HepG2 (cell line): ENCODE data around the gene EVI5. TPM values are rescaled to one million over a fixed set of nuclear protein-coding genes. Genes with fewer than 3 reads are reported as not detected.

Experiments
- CEBPG ChIP-seq: IDR thresholded peaks from 2 replicates; pipeline ENCODE4 v1.6.1; 2016
- DNMT3B ChIP-seq: conservative IDR thresholded peaks from 2 replicates; pipeline ENCODE4 v1.6.1; 2016; ENCODE audit warnings: missing biosample characterization, control low read depth
- ELF1 ChIP-seq: sonication (generic); formaldehyde crosslinking; IDR thresholded peaks from 2 replicates; pipeline ENCODE4 v1.4.0; 2020; ENCODE audit warnings: missing genetic modification reagents
- FIP1L1 ChIP-seq: fragments of 200-400 bp; formaldehyde crosslinking; IDR thresholded peaks from 2 replicates; pipeline ENCODE4 v1.6.1; 2018; ENCODE audit warnings: low read depth, mild to moderate bottlenecking, low read length, moderate library complexity, borderline replicate concordance; ENCODE audit not compliant: insufficient read depth
- FOXP1 ChIP-seq, 2 experiments: fragments of 450-650 bp in 1 of 2; IDR thresholded peaks; 2 replicates each; pipeline ENCODE4 v1.6.1; 2017 to 2018; ENCODE audit warnings: antibody characterized with exemption in 1 of 2
- HNRNPK ChIP-seq: fragments of 200-400 bp; formaldehyde crosslinking; IDR thresholded peaks from 2 replicates; pipeline ENCODE4 v1.6.1; 2018; ENCODE audit warnings: low read length, low read depth, moderate library complexity, mild to moderate bottlenecking; ENCODE audit not compliant: poor library complexity, severe bottlenecking
- KDM1A ChIP-seq: IDR thresholded peaks from 2 replicates; pipeline ENCODE4 v1.6.1; 2016; ENCODE audit warnings: missing compliant biosample characterization
- NR2F2 ChIP-seq: IDR thresholded peaks from 2 replicates; pipeline ENCODE4 v1.6.1; 2012; ENCODE audit warnings: low read depth, inconsistent platforms, borderline replicate concordance
- PAXIP1 ChIP-seq: sonication (generic); formaldehyde crosslinking; conservative IDR thresholded peaks from 2 replicates; pipeline ENCODE4 v1.4.0; 2020; ENCODE audit warnings: mild to moderate bottlenecking, missing genetic modification reagents, moderate library complexity
- RARG ChIP-seq: sonication (generic); formaldehyde crosslinking; IDR thresholded peaks from 2 replicates; pipeline ENCODE4 v1.4.0; 2020; ENCODE audit warnings: low read depth, mild to moderate bottlenecking, missing genetic modification reagents
- REXO4 ChIP-seq: sonication (generic); formaldehyde crosslinking; IDR thresholded peaks from 2 replicates; pipeline ENCODE4 v1.8.0; 2022; ENCODE audit warnings: missing genetic modification reagents, mild to moderate bottlenecking, borderline replicate concordance
- SP4 ChIP-seq: sonication (generic); formaldehyde crosslinking; IDR thresholded peaks from 2 replicates; pipeline ENCODE4 v1.8.1; 2023; ENCODE audit warnings: mild to moderate bottlenecking, missing genetic modification reagents
- THYN1 ChIP-seq: sonication (generic); formaldehyde crosslinking; IDR thresholded peaks from 2 replicates; pipeline ENCODE4 v1.8.1; 2023; ENCODE audit warnings: low read depth, mild to moderate bottlenecking, moderate library complexity, missing genetic modification reagents, borderline replicate concordance
- U2AF1 ChIP-seq: fragments of 200-400 bp; formaldehyde crosslinking; optimal IDR thresholded peaks from 2 replicates; pipeline ENCODE3; 2017; ENCODE audit warnings: mild to moderate bottlenecking, low read depth, low read length
- ZBTB4 ChIP-seq: sonication (generic); formaldehyde crosslinking; IDR thresholded peaks from 2 replicates; pipeline ENCODE4 v1.4.0; 2020; ENCODE audit warnings: missing genetic modification reagents, mild to moderate bottlenecking, borderline replicate concordance
- ZFAT ChIP-seq: sonication (generic); formaldehyde crosslinking; conservative IDR thresholded peaks from 2 replicates; pipeline ENCODE4 v1.8.1; 2023; ENCODE audit warnings: missing genetic modification reagents, inconsistent platforms
- ZGPAT ChIP-seq: IDR thresholded peaks from 2 replicates; pipeline ENCODE4 v1.6.1; 2016; ENCODE audit warnings: mild to moderate bottlenecking
- ZXDC ChIP-seq: sonication (generic); formaldehyde crosslinking; IDR thresholded peaks from 2 replicates; pipeline ENCODE4 v1.5.0; 2020; ENCODE audit warnings: mild to moderate bottlenecking, missing genetic modification reagents
- polyA plus RNA-seq, 8 experiments: library from polyadenylated mRNA; depleted of rRNA in 3 of 8; stranded (reverse) in 7 of 8; unstranded in 1 of 8; fragments of >200 nt; fragmentation: Illumina TruSeq in 4 of 8; extraction: Trizol in 4 of 8; gene quantifications; 2 replicates each; pipeline versions ENCODE4 v1.2.1 to v1.2.3, GENCODE V29; 2011 to 2016; ENCODE audit warnings: low read depth in 4 of 8, missing spikeins in 1 of 8, mixed read lengths in 1 of 8; ENCODE audit not compliant: insufficient read depth in 1 of 8
- total RNA-seq, 5 experiments: library from RNA; depleted of rRNA; stranded (reverse); fragments of >200 nt; fragmentation: Illumina TruSeq; extraction: Trizol; gene quantifications; 2 replicates each; pipeline ENCODE4 v1.2.3, GENCODE V29; 2016; ENCODE audit warnings: low read depth in 1 of 5

The EVI5 gene
- total and polyA plus RNA-seq, 2 of the 13 experiments (the other 11 are each of a cell fraction or from before 2014, with no cell fraction given): 4.0 to 12.6 TPM

- peak; percentile 41; the same call in 1 of the 2 replicates for TF ChIP-seq ZGPAT (CRISPR knock-in tag)
- no peak for TF ChIP-seq SP4 (CRISPR knock-in tag)
- peak; percentile 90 for TF ChIP-seq CEBPG (CRISPR knock-in tag)
- no peak for TF ChIP-seq U2AF1
- TF ChIP-seq HNRNPK: no peak
- TF ChIP-seq PAXIP1: peak; percentile 84
- TF ChIP-seq ZBTB4: no peak
- TF ChIP-seq DNMT3B (CRISPR knock-in tag): no peak
- no peak for TF ChIP-seq ZFAT
- no peak for TF ChIP-seq ELF1
- no peak for TF ChIP-seq REXO4 (CRISPR knock-in tag)
- 0 out of 2 replicates have a peak, but pooled peaks have one; percentile 61 for TF ChIP-seq THYN1
- TF ChIP-seq NR2F2: peak; percentile 40; the same call in 1 of the 2 replicates
- TF ChIP-seq RARG (CRISPR knock-in tag): no peak
- no peak for TF ChIP-seq FOXP1 (IDR thresholded peaks at IDR 0.05)
- TF ChIP-seq FOXP1 (CRISPR knock-in tag; IDR thresholded peaks at IDR 0.05): peak; percentile 74
- no peak for TF ChIP-seq KDM1A
- no peak for TF ChIP-seq FIP1L1
- TF ChIP-seq ZXDC (CRISPR knock-in tag): no peak
These were observed 279.8 kb downstream of the EVI5 start (continued) for GRCh38 chr1:92505015-92505692.
